IMR-90 (cell line): ENCODE measurements around the gene CAPS2. TPM values are rescaled to one million over a fixed set of nuclear protein-coding genes. Genes with fewer than 3 reads are reported as not detected.

ENCODE experiments used
- ATAC-seq: fragments of 200-7000 bp; cut with Tn5 transposase; 2 replicates; pipeline ENCODE4 v1.9.1; 2020; ENCODE audit warnings: low read depth, mild to moderate bottlenecking, moderate library complexity
- BruUV-seq: library from RNA; stranded (reverse); fragments of 400-500 nt; replicated peaks from 2 replicates; lab custom pipeline; 2021; lab: Mats Ljungman, UMichigan
- CTCF ChIA-PET: fragments of 300-600 bp; formaldehyde crosslinking; extraction: SDS; loops from one replicate; lab custom pipeline; 2021; ENCODE audit warnings: antibody characterized with exemption; lab: Yijun Ruan, JAX
- POLR2A ChIA-PET: fragments of 300-600 bp; sonication (Branson Sonifier 250); formaldehyde crosslinking; loops from one replicate; lab custom pipeline; 2022; ENCODE audit warnings: antibody characterized with exemption; ENCODE audit not compliant: unreplicated experiment; lab: Charles Lee
- DNase-seq: peaks from one replicate; pipeline ENCODE4 v3.0.0; 2013
- H2AFZ ChIP-seq: replicated peaks from 2 replicates; pipeline ENCODE3; 2013; ENCODE audit warnings: low read length, mild to moderate bottlenecking; ENCODE audit not compliant: poor library complexity
- H2AK5ac ChIP-seq: 2 replicates; pipeline ENCODE4 v1.6.1; 2013; ENCODE audit warnings: low read depth, low read length, inconsistent platforms
- H2AK9ac ChIP-seq: replicated peaks from 2 replicates; pipeline ENCODE3; 2013; ENCODE audit warnings: mild to moderate bottlenecking, low read depth, low read length, moderate library complexity; ENCODE audit not compliant: poor library complexity
- H2BK120ac ChIP-seq: 2 replicates; pipeline ENCODE4 v1.6.1; 2013; ENCODE audit warnings: low read depth, low read length, inconsistent platforms
- H2BK15ac ChIP-seq: 3 replicates; pipeline ENCODE4 v1.6.1; 2013; ENCODE audit warnings: low read depth, low read length, inconsistent platforms
- H2BK20ac ChIP-seq: 2 replicates; pipeline ENCODE4 v1.6.1; 2013; ENCODE audit warnings: low read depth, mild to moderate bottlenecking, inconsistent platforms, low read length, moderate library complexity
- H2BK5ac ChIP-seq: 2 replicates; pipeline ENCODE4 v1.6.1; 2013; ENCODE audit warnings: mild to moderate bottlenecking, low read depth, low read length, inconsistent platforms; ENCODE audit not compliant: poor library complexity, severe bottlenecking
- H3K14ac ChIP-seq: replicated peaks from 2 replicates; pipeline ENCODE4 v1.6.1; 2013; ENCODE audit warnings: low read depth, low read length, inconsistent platforms
- H3K18ac ChIP-seq: 2 replicates; pipeline ENCODE4 v1.6.1; 2013; ENCODE audit warnings: low read depth, low read length, control low read depth
- H3K23ac ChIP-seq: 2 replicates; pipeline ENCODE4 v1.6.1; 2013; ENCODE audit warnings: low read depth, low read length, inconsistent platforms
- H3K27ac ChIP-seq: 2 replicates; pipeline ENCODE4 v1.5.1; 2013; ENCODE audit warnings: mild to moderate bottlenecking, control low read depth, low read length; ENCODE audit not compliant: insufficient read depth
- H3K27me3 ChIP-seq: 2 replicates; pipeline ENCODE4 v1.6.1; 2013; ENCODE audit warnings: low read length; ENCODE audit not compliant: control insufficient read depth, insufficient read depth
- H3K36me3 ChIP-seq: 2 replicates; pipeline ENCODE4 v1.6.1; 2013; ENCODE audit warnings: low read length, mixed read lengths; ENCODE audit not compliant: control insufficient read depth, insufficient read depth
- H3K4ac ChIP-seq: 2 replicates; pipeline ENCODE4 v1.6.1; 2013; ENCODE audit warnings: low read depth, low read length, inconsistent platforms
- H3K4me1 ChIP-seq: 2 replicates; pipeline ENCODE4 v1.6.1; 2013; ENCODE audit warnings: low read length, mixed read lengths; ENCODE audit not compliant: control insufficient read depth, insufficient read depth
- H3K4me2 ChIP-seq: 2 replicates; pipeline ENCODE4 v1.6.1; 2013; ENCODE audit warnings: low read depth, mild to moderate bottlenecking, control low read depth, low read length, moderate library complexity
- H3K4me3 ChIP-seq: 2 replicates; pipeline ENCODE4 v1.5.1; 2013; ENCODE audit warnings: low read depth, mild to moderate bottlenecking, control low read depth, low read length, moderate library complexity; ENCODE audit not compliant: insufficient read depth
- H3K56ac ChIP-seq: 2 replicates; pipeline ENCODE4 v1.6.1; 2013; ENCODE audit warnings: low read length, inconsistent platforms; ENCODE audit not compliant: insufficient read depth; ENCODE audit errors: extremely low read depth
- H3K79me1 ChIP-seq, 2 experiments: 2 replicates each; pipeline ENCODE4 v1.6.1; 2013; ENCODE audit warnings: low read length in 2 of 2, inconsistent platforms in 1 of 2, low read depth in 1 of 2
- H3K9ac ChIP-seq: 2 replicates; pipeline ENCODE4 v1.6.1; 2013; ENCODE audit warnings: low read depth, low read length, control low read depth
- H3K9me1 ChIP-seq: 2 replicates; pipeline ENCODE4 v1.6.1; 2013; ENCODE audit warnings: low read length, inconsistent platforms; ENCODE audit not compliant: insufficient read depth
- H3K9me3 ChIP-seq: 2 replicates; pipeline ENCODE4 v1.6.1; 2013; ENCODE audit warnings: low read length; ENCODE audit not compliant: control insufficient read depth, insufficient read depth
- H4K20me1 ChIP-seq: 2 replicates; pipeline ENCODE4 v1.6.1; 2013; ENCODE audit warnings: low read length, inconsistent platforms; ENCODE audit not compliant: insufficient read depth
- H4K5ac ChIP-seq: 2 replicates; pipeline ENCODE4 v1.6.1; 2013; ENCODE audit warnings: mild to moderate bottlenecking, low read depth, low read length, control low read depth
- H4K8ac ChIP-seq, 2 experiments: 2 replicates each; pipeline ENCODE4 v1.6.1; 2013; ENCODE audit warnings: low read depth in 2 of 2, low read length in 2 of 2, control low read depth in 1 of 2, inconsistent platforms in 1 of 2
- H4K91ac ChIP-seq: 2 replicates; pipeline ENCODE4 v1.6.1; 2013; ENCODE audit warnings: low read depth, low read length, inconsistent platforms; ENCODE audit not compliant: insufficient read depth
- BHLHE40 ChIP-seq: fragments of 150-350 bp; IDR thresholded peaks from 2 replicates; pipeline ENCODE4 v1.6.1; 2016; ENCODE audit warnings: mild to moderate bottlenecking, low read depth, low read length
- CEBPB ChIP-seq: IDR thresholded peaks from 2 replicates; pipeline ENCODE4 v1.6.1; 2012; ENCODE audit warnings: low read depth, low read length, improper control_type of control experiment
- CHD1 ChIP-seq: IDR thresholded peaks from 2 replicates; pipeline ENCODE4 v1.6.1; 2012; ENCODE audit warnings: low read depth, low read length, improper control_type of control experiment
- CTCF ChIP-seq: conservative IDR thresholded peaks from 2 replicates; pipeline ENCODE4 v1.5.1; 2012; ENCODE audit warnings: mild to moderate bottlenecking, low read depth, low read length, improper control_type of control experiment
- ELK1 ChIP-seq: fragments of 150-350 bp; IDR thresholded peaks from 2 replicates; pipeline ENCODE4 v1.6.1; 2016; ENCODE audit warnings: low read depth, mild to moderate bottlenecking, low read length, moderate library complexity, borderline replicate concordance
- FOS ChIP-seq: fragments of 150-350 bp; IDR thresholded peaks from 2 replicates; pipeline ENCODE4 v1.6.1; 2016; ENCODE audit warnings: low read depth, low read length
- MAFK ChIP-seq: IDR thresholded peaks from 2 replicates; pipeline ENCODE4 v1.6.1; 2012; ENCODE audit warnings: low read depth, low read length, improper control_type of control experiment
- MAZ ChIP-seq: IDR thresholded peaks from 2 replicates; pipeline ENCODE4 v1.6.1; 2012; ENCODE audit warnings: low read depth, mild to moderate bottlenecking, low read length, improper control_type of control experiment, moderate library complexity, borderline replicate concordance
- MXI1 ChIP-seq: IDR thresholded peaks from 2 replicates; pipeline ENCODE4 v1.6.1; 2012; ENCODE audit warnings: low read depth, mild to moderate bottlenecking, low read length, moderate library complexity, borderline replicate concordance
- NFE2L2 ChIP-seq: fragments of 150-350 bp; IDR thresholded peaks from 2 replicates; pipeline ENCODE4 v1.6.1; 2016; ENCODE audit warnings: low read depth, mild to moderate bottlenecking, low read length
- POLR2A ChIP-seq: IDR thresholded peaks from 2 replicates; pipeline ENCODE4 v1.6.1; 2012; ENCODE audit warnings: mild to moderate bottlenecking, low read depth, low read length
- RAD21 ChIP-seq: IDR thresholded peaks from 2 replicates; pipeline ENCODE4 v1.6.1; 2012; ENCODE audit warnings: low read length, improper control_type of control experiment
- RCOR1 ChIP-seq: IDR thresholded peaks from 2 replicates; pipeline ENCODE4 v1.6.1; 2012; ENCODE audit warnings: mild to moderate bottlenecking, low read length, improper control_type of control experiment; ENCODE audit not compliant: insufficient replicate concordance
- RFX5 ChIP-seq: IDR thresholded peaks from 2 replicates; pipeline ENCODE4 v1.8.0; 2012; ENCODE audit warnings: low read depth, mild to moderate bottlenecking, low read length, moderate library complexity
- SMC3 ChIP-seq: fragments of 150-350 bp; IDR thresholded peaks from 2 replicates; pipeline ENCODE4 v1.6.1; 2016; ENCODE audit warnings: low read depth, mild to moderate bottlenecking, antibody characterized with exemption, low read length, moderate library complexity
- USF2 ChIP-seq: fragments of 150-350 bp; IDR thresholded peaks from 2 replicates; pipeline ENCODE4 v1.6.1; 2017; ENCODE audit warnings: mild to moderate bottlenecking, antibody characterized with exemption, low read length, low read depth
- WGBS, 2 experiments: methylation state at CpG; one replicate each; pipeline versions ENCODE4 v1.1.5 to v1.1.7; 2013; ENCODE audit warnings: missing lambda C conversion rate in 2 of 2; ENCODE audit not compliant: insufficient read length in 1 of 2; ENCODE audit errors: extremely low coverage in 2 of 2; 5-methylcytosine and 5-hydroxymethylcytosine counted together
- dilution Hi-C: fragments of 300-500 bp; cut with HindIII; formaldehyde crosslinking; loops from one replicate; pipeline ENCODE4 v1.14.3; 2018; ENCODE audit warnings: low sequenced_read_pairs; ENCODE audit not compliant: unreplicated experiment
- in situ Hi-C: fragments of 300-500 bp; cut with MboI; formaldehyde crosslinking; loops from 3 replicates; pipeline ENCODE4 v1.14.3; 2019; ENCODE audit warnings: low sequenced_read_pairs, inconsistent platforms, mixed read lengths
- intact Hi-C: fragments of 100-400 bp; cut with micrococcal nuclease; formaldehyde crosslinking; loops from 2 replicates; pipeline ENCODE4 v1.10.0; 2022
- polyA plus RNA-seq, 3 experiments: library from polyadenylated mRNA; depleted of rRNA; stranded (reverse); fragments of >200 nt; gene quantifications; 2 replicates each; pipeline ENCODE4 v1.2.3, GENCODE V29; 2012; ENCODE audit warnings: low replicate concordance in 1 of 3
- total RNA-seq: library from RNA; depleted of rRNA; stranded (reverse); fragments of >200 nt; gene quantifications from 2 replicates; pipeline ENCODE4 v1.2.3, GENCODE V29; 2012

Gene CAPS2
- total and polyA plus RNA-seq, 2 of the 4 experiments (the other 2 are of a cell fraction), result 1.2 to 2.7 TPM

GRCh38 chr12:75311369-75311768 is 18.8 kb downstream of the CAPS2 start:
- Histone ChIP-seq H3K36me3 (no peaks in the 10 kb centered on the region), H4K91ac (no peak overlapping the region), H3K27me3 (no peaks in the 10 kb centered on the region), H3K4me1 (peaks cover 2% of the 10 kb centered on the region; the same call in 1 of the 2 replicates), H3K18ac (no peak overlapping the region), H4K5ac (no peak overlapping the region), H2AFZ (no peak overlapping the region), H3K14ac (no peak overlapping the region), H3K4me2 (no peak overlapping the region), H3K27ac (no peak overlapping the region), H2BK5ac (no peak overlapping the region), H3K9me1 (peaks cover 2% of the 10 kb centered on the region; the same call in 1 of the 2 replicates), H3K23ac (no peak overlapping the region), H4K8ac (no peak overlapping the region), H4K20me1 (no peaks in the 10 kb centered on the region), H3K9ac (no peak overlapping the region), H2AK9ac (no peak overlapping the region), H3K4me3 (no peak overlapping the region), H3K79me1 (no peaks in the 10 kb centered on the region), H2AK5ac (no peak overlapping the region), H3K9me3 (no peaks in the 10 kb centered on the region), H2BK120ac (no peak overlapping the region), H2BK20ac (no peak overlapping the region), H3K4ac (no peak overlapping the region), H3K56ac (no peak overlapping the region), H2BK15ac (no peak overlapping the region)
- DNase-seq (no peak), ATAC-seq (no peak)
- intact Hi-C loops (no loop called here), in situ Hi-C loops (no loop called here), dilution Hi-C loops (no loop called here)
- BruUV-seq, result no TSS peak
- POLR2A ChIA-PET, result no interaction called here
- CTCF ChIA-PET, result no interaction called here
- no CpG with 5 or more reads among the region's 3 CpGs for WGBS, 2 experiments
- TF ChIP-seq CHD1 (no peak), RAD21 (no peak), CEBPB (no peak), USF2 (no peak), MAFK (no peak), POLR2A (no peak), FOS (no peak), NFE2L2 (no peak), CTCF (no peak), SMC3 (no peak), BHLHE40 (no peak), ELK1 (no peak), MAZ (no peak), MXI1 (no peak), RCOR1 (no peak), RFX5 (no peak)
